C4-2B (cell line): ENCODE measurements around the gene KRTAP12-2.

Experiments
- ZFX ChIP-seq: fragments of 450-650 bp; IDR thresholded peaks from 2 replicates; pipeline ENCODE4 v1.6.1; 2017
- TF ChIP-seq, protein P1 (sequence below): fragments of 450-650 bp; conservative IDR thresholded peaks from 2 replicates; pipeline ENCODE4 v1.5.1; 2017; ENCODE audit warnings: mild to moderate bottlenecking

DNA sequence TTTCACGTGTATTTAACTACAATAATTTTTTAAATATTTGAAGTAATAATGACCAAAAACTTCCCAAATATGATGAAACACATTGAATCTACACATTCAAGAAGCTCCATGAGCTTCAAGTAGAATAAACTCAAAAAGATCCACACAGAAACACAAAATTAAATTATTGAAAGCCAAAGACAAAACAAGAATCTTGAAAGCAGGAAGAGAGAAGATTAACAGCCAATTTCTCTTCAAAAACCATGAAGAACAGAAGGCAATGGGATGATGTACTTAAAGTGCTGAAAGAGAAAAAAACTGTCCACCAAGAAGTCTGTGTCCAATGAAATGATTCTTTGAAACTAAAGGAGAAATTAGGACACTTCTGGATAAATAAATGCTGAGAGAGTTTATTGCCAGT is 34.7 kb downstream of the KRTAP12-2 start:
- TF ChIP-seq, protein P1, sequence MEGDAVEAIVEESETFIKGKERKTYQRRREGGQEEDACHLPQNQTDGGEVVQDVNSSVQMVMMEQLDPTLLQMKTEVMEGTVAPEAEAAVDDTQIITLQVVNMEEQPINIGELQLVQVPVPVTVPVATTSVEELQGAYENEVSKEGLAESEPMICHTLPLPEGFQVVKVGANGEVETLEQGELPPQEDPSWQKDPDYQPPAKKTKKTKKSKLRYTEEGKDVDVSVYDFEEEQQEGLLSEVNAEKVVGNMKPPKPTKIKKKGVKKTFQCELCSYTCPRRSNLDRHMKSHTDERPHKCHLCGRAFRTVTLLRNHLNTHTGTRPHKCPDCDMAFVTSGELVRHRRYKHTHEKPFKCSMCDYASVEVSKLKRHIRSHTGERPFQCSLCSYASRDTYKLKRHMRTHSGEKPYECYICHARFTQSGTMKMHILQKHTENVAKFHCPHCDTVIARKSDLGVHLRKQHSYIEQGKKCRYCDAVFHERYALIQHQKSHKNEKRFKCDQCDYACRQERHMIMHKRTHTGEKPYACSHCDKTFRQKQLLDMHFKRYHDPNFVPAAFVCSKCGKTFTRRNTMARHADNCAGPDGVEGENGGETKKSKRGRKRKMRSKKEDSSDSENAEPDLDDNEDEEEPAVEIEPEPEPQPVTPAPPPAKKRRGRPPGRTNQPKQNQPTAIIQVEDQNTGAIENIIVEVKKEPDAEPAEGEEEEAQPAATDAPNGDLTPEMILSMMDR = no peak
- TF ChIP-seq ZFX = no peak
